Measurements from ENCODE around the gene SBSN. TPM values are rescaled to one million over a fixed set of nuclear protein-coding genes. Genes with fewer than 3 reads are reported as not detected.

The SBSN gene
- total and polyA plus RNA-seq, 10 of the 15 experiments (the other 5 are each of a cell fraction or from before 2014, with no cell fraction given): 0.09 TPM; not detected in 9

DNA sequence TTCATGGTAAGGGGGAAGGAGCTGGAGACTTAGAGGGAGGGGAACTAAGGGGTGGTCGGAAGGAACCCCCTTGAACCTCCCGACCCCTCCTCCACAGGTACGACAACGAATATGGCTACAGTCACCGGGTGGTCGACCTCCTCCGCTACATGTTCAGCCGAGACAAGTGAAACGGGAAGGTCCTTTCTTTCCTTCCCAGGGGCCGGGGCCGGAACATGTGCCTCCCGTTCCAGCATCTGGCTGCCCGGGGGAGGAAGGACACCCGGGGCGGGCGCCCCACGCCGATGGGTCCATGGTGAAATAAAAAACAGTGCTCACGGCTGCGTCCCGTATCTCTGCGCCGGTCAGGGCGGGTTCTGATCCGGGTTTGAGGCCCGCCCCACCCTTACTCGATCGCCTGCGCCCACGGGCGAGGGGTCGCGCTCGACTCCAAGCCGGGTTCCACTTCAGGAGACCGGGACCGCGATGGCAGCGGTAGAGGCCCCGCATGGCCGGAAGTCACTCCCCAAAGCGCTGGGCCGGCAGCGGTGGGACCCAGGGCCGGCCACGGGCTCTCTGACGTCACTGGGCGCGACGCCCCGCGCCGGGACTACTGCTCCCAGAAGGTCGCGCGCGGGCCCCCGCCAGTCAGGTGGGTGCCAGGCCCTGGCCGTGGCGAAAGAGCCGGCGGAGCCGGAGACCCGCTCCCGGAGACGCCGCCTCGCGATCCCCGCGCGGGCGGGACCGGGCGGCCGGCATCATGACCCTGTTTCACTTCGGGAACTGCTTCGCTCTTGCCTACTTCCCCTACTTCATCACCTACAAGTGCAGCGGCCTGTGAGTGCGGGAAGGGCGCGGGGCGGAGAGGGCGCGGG lies 17.1 kb upstream of the SBSN start, which contains the start of gene TMEM147 (continued):
- peak; percentile 93 for TF ChIP-seq POLR2A (IDR thresholded peaks at IDR 0.05; ENCODE audit: low read depth, low read length)
- TF ChIP-seq NR2C2 (IDR thresholded peaks at IDR 0.05; ENCODE audit: borderline replicate concordance, control insufficient read depth, insufficient read length, low read depth): no peak
- TF ChIP-seq ZNF217 (IDR thresholded peaks at IDR 0.05): no peak
- TF ChIP-seq, protein P1, sequence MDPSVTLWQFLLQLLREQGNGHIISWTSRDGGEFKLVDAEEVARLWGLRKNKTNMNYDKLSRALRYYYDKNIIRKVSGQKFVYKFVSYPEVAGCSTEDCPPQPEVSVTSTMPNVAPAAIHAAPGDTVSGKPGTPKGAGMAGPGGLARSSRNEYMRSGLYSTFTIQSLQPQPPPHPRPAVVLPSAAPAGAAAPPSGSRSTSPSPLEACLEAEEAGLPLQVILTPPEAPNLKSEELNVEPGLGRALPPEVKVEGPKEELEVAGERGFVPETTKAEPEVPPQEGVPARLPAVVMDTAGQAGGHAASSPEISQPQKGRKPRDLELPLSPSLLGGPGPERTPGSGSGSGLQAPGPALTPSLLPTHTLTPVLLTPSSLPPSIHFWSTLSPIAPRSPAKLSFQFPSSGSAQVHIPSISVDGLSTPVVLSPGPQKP (IDR thresholded peaks at IDR 0.05; ENCODE audit: low read depth, low read length): peak; percentile 86; the same call in 1 of the 2 replicates
- TF ChIP-seq RUNX3 (IDR thresholded peaks at IDR 0.05; ENCODE audit: low read length): peak; percentile 21; the same call in 1 of the 2 replicates
- TF ChIP-seq, protein P2, sequence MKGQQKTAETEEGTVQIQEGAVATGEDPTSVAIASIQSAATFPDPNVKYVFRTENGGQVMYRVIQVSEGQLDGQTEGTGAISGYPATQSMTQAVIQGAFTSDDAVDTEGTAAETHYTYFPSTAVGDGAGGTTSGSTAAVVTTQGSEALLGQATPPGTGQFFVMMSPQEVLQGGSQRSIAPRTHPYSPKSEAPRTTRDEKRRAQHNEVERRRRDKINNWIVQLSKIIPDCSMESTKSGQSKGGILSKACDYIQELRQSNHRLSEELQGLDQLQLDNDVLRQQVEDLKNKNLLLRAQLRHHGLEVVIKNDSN (IDR thresholded peaks at IDR 0.05; ENCODE audit: borderline replicate concordance, extremely low read length, insufficient read depth, low read depth, low read length): peak; percentile 85
- TF ChIP-seq CHD4 (IDR thresholded peaks at IDR 0.05): no peak
- peak; percentile 90 for TF ChIP-seq MXI1 (IDR thresholded peaks at IDR 0.05; ENCODE audit: low read depth, low read length)
- TF ChIP-seq KLF5 (IDR thresholded peaks at IDR 0.05; ENCODE audit: partially characterized antibody): peak; percentile 63
- TF ChIP-seq BMI1 (IDR thresholded peaks at IDR 0.05; ENCODE audit: borderline replicate concordance): no peak
- TF ChIP-seq ATF3 (IDR thresholded peaks at IDR 0.05; ENCODE audit: borderline replicate concordance, extremely low read depth, low read depth, low read length): peak; percentile 95
- TF ChIP-seq, protein P3, sequence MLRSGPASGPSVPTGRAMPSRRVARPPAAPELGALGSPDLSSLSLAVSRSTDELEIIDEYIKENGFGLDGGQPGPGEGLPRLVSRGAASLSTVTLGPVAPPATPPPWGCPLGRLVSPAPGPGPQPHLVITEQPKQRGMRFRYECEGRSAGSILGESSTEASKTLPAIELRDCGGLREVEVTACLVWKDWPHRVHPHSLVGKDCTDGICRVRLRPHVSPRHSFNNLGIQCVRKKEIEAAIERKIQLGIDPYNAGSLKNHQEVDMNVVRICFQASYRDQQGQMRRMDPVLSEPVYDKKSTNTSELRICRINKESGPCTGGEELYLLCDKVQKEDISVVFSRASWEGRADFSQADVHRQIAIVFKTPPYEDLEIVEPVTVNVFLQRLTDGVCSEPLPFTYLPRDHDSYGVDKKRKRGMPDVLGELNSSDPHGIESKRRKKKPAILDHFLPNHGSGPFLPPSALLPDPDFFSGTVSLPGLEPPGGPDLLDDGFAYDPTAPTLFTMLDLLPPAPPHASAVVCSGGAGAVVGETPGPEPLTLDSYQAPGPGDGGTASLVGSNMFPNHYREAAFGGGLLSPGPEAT (IDR thresholded peaks at IDR 0.05; ENCODE audit: low read depth): 0 out of 2 replicates have a peak, but pooled peaks have one; percentile 45
- TF ChIP-seq MAX (IDR thresholded peaks at IDR 0.05; ENCODE audit: low read depth, low read length): peak; percentile 60
- peak; percentile 34; the same call in 1 of the 2 replicates for TF ChIP-seq RB1 (IDR thresholded peaks at IDR 0.05; ENCODE audit: borderline replicate concordance)
- TF ChIP-seq ZZZ3 (IDR thresholded peaks at IDR 0.05; ENCODE audit: control insufficient read depth, insufficient read length, low read depth): no peak
- peak; percentile 83 for TF ChIP-seq LARP7 (IDR thresholded peaks at IDR 0.05)
- TF ChIP-seq CTCF (IDR thresholded peaks at IDR 0.05 in 2 of 3, conservative IDR thresholded peaks at IDR 0.05 in 1 of 3; ENCODE audit: control insufficient read depth in 2 of 3, extremely low read depth in 1 of 3, insufficient read depth in 1 of 3, low read depth in 3 of 3, low read length in 3 of 3): no peak
- peak; percentile 74; the same call in 1 of the 2 replicates for TF ChIP-seq SIN3A (IDR thresholded peaks at IDR 0.05; ENCODE audit: low read depth, low read length)
- no peak for TF ChIP-seq BRCA1 (IDR thresholded peaks at IDR 0.05; ENCODE audit: low read depth, low read length)
- TF ChIP-seq SMARCA5 (IDR thresholded peaks at IDR 0.05): peak; percentile 68
- TF ChIP-seq RFX5 (IDR thresholded peaks at IDR 0.05; ENCODE audit: low read depth, low read length): peak; percentile 56; the same call in 1 of the 2 replicates

All from GM12878 (cell line).